Heart right ventricle (tissue), 16 donors: Measurements from ENCODE around the gene FNBP1. TPM values are rescaled to one million over a fixed set of nuclear protein-coding genes. Genes with fewer than 3 reads are reported as not detected.

Experiments
- ATAC-seq, 8 donors: fragments of 200-7000 bp; cut with Tn5 transposase; one replicate each; pipeline ENCODE4 v1.9.1; 2020; ENCODE audit warnings: mild to moderate bottlenecking in 8 of 8, moderate library complexity in 8 of 8, moderate number of reproducible peaks in 1 of 8
- DNase-seq, 2 donors: peaks; one replicate each; pipeline ENCODE4 v3.0.0-alpha.2; 2020
- H3K27ac ChIP-seq, 10 donors: fragments of 200-600 bp; sonication (generic) in 2 of 10; one replicate each; pipeline versions ENCODE4 v1.5.0 to v1.8.0; 2020 to 2022; ENCODE audit warnings: mild to moderate bottlenecking in 3 of 10
- H3K27me3 ChIP-seq, 7 donors: fragments of 200-600 bp; one replicate each; pipeline ENCODE4 v1.8.0; 2021 to 2022; ENCODE audit warnings: mild to moderate bottlenecking in 2 of 7
- H3K36me3 ChIP-seq, 9 donors: fragments of 200-600 bp; sonication (generic) in 1 of 9; one replicate each; pipeline versions ENCODE4 v1.5.0 to v1.8.0; 2020 to 2022; ENCODE audit warnings: mild to moderate bottlenecking in 2 of 9
- H3K4me1 ChIP-seq, 9 donors: fragments of 200-600 bp; sonication (generic) in 1 of 9; one replicate each; pipeline versions ENCODE4 v1.5.0 to v1.8.0; 2020 to 2022; ENCODE audit warnings: mild to moderate bottlenecking in 4 of 9
- H3K4me3 ChIP-seq, 10 donors: fragments of 200-600 bp; sonication (generic) in 2 of 10; one replicate each; pipeline versions ENCODE4 v1.5.0 to v1.8.0; 2020 to 2022; ENCODE audit warnings: mild to moderate bottlenecking in 7 of 10, moderate library complexity in 2 of 10
- H3K9me3 ChIP-seq, 11 donors: fragments of 200-600 bp in 10 of 11; sonication (generic) in 2 of 11; one replicate each; pipeline versions ENCODE4 v1.5.0 to v1.8.0; 2013 to 2022; ENCODE audit warnings: mild to moderate bottlenecking in 2 of 11, control low read depth in 1 of 11, moderate library complexity in 1 of 11
- CTCF ChIP-seq, 9 donors: fragments of 200-600 bp; sonication (generic) in 2 of 9; IDR thresholded peaks; one replicate each; pipeline versions ENCODE4 v1.5.0 to v1.8.0; 2021 to 2022; ENCODE audit warnings: antibody characterized with exemption in 9 of 9, mild to moderate bottlenecking in 5 of 9, moderate library complexity in 1 of 9
- WGBS, 2 donors: extraction: QIAGEN DNeasy Blood & Tissue Kit; methylation state at CpG; one replicate each; pipeline ENCODE4 v1.1.7; 2013; ENCODE audit warnings: inconsistent platforms in 1 of 2; 5-methylcytosine and 5-hydroxymethylcytosine counted together
- intact Hi-C, 10 donors: fragments of 100-400 bp; cut with DNase I; formaldehyde crosslinking; loops; one replicate each; pipeline versions ENCODE4 v1.11.1 to v1.14.2; 2022
- polyA plus RNA-seq, 2 donors: library from polyadenylated mRNA; stranded (reverse); fragments of 200-250 nt; gene quantifications; one replicate each; pipeline ENCODE4 v1.2.3, GENCODE V29; 2013
- total RNA-seq, 10 donors: library from RNA; stranded (reverse); fragmentation: NEBNext Ultra II Directional in 3 of 10; extraction: Animal tissue kit (Norgen Biotek cat#: 25700) in 3 of 10; gene quantifications; one replicate each; pipeline versions ENCODE4 v1.2.1 to v1.2.4, GENCODE V29; 2021 to 2023
- donor health status: Arrhythmogenic right ventricular cardiomyopathy.
- donor health status: ischemic (EF 13 %, LVEDD 7.1; RV severe dilation, severe dysfunction).
- donor health status: healthy with polysubstance abuse.
- donor health status: DM: no; HTN: yes; CAD: no.
- donor health status: DM: no; HTN: no; CAD: no.
- donor health status: ischemic (EF 25% LVEDD 6.9; RV normal size, moderate dysfunction).
- donor health status: ischemic (EF 25% LVEDD 5.7; RV mildly dilated, moderate dysfunction).
- donor health status: healthy.
- donor health status: DM: yes; HTN: yes; CAD: no.
- donor health status: Ischemic cardiomyopathy.
- donor health status: ischemic (EF 35%, LVEDD 5.7; RV mildly dilated, moderate dysfunction).
- donor health status: nonischemic (EF 11% LVEDD 7.7; RV severe dilation, severe dysfunction).
- donor health status: DM: yes; HTN: yes; CAD: no.
- donor health status: PGD.
- donor health status: ischemic (EF 29% LVEDD 5.4; RV normal size, mild dysfunction).
- donor health status: nonischemic (EF 23%, LVEDD 6.1; RV moderate dilation, normal function).

Gene FNBP1
- total and polyA plus RNA-seq, 12 donors = 7.4 to 38.4 (median 22.2) TPM

GRCh38 chr9:129875181-129875611, 167.8 kb downstream of the FNBP1 start:
- Histone ChIP-seq H3K36me3 (peaks cover 0 to 45% (median 0%) of the 10 kb centered on the region in 9 donors), H3K27me3 (no peaks in the 10 kb centered on the region), H3K9me3 (no peaks in the 10 kb centered on the region), H3K4me3 (no peak overlapping the region), H3K27ac (no peak overlapping the region), H3K4me1 (no peaks in the 10 kb centered on the region)
- DNase-seq (no peak), ATAC-seq (no peak)
- WGBS, 2 donors = 90 to 91% methylated on average over 23 of the region's 23 CpGs
- no peak for TF ChIP-seq CTCF (IDR thresholded peaks at IDR 0.05)
- intact Hi-C loops = no loop called here

GRCh38 chr9:129874261-129875101, 168.5 kb downstream of the FNBP1 start:
- no peak for ATAC-seq
- DNase-seq = no peak
- no peak overlapping the region for H3K4me3 ChIP-seq
- WGBS, 2 donors = 88 to 93% methylated on average over 38 of the region's 38 CpGs
- intact Hi-C loops = no loop called here
- H3K9me3 ChIP-seq = no peaks in the 10 kb centered on the region
- H3K27ac ChIP-seq = no peak overlapping the region
- peaks cover 0 to 45% (median 0%) of the 10 kb centered on the region in 9 donors for H3K36me3 ChIP-seq
- TF ChIP-seq CTCF (IDR thresholded peaks at IDR 0.05) = no peak
- no peaks in the 10 kb centered on the region for H3K27me3 ChIP-seq
- peaks cover 0 to 5% (median 0%) of the 10 kb centered on the region in 9 donors for H3K4me1 ChIP-seq

DNA sequence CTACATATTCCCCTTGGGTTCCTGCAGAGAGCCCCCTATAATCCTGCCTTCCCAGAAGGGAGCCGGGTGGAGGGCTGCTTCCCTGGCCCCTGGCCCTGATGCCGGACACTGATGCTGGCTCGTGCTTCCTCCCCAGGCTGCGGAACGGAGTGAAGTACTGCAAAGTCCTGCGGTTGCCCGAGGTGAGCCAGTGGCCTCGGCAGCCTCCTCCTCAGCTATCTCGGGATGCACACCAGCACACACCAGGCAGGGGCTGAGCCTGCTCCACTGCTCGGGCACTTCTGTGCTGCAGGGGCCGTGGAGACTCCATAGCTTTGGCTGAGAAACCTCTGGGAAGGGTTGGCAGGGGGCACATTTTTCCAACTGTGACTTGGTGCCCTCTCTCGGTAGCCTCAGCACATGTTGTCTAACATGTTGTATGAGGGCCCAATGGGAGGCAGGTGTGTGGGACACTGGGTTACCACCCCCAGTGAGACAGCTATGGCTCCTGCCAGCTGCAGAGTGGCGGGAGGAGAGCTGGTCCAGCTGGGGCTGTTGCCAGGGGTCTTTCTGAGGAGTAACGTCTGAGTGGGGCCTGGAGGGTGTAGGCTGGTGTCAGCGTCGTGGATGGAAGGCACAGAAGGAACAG, 169.3 kb downstream of the FNBP1 start:
- intact Hi-C loops = no loop called here
- DNase-seq (no peak), ATAC-seq (no peak)
- Histone ChIP-seq H3K4me3 (no peak overlapping the region), H3K27ac (no peak overlapping the region), H3K27me3 (no peaks in the 10 kb centered on the region), H3K4me1 (peaks cover 0 to 11% (median 0%) of the 10 kb centered on the region in 9 donors), H3K36me3 (peaks cover 0 to 51% (median 1%) of the 10 kb centered on the region in 9 donors), H3K9me3 (no peaks in the 10 kb centered on the region)
- TF ChIP-seq CTCF (IDR thresholded peaks at IDR 0.05) = no peak
- WGBS, 2 donors = 86 to 90% methylated on average over 16 of the region's 16 CpGs

- intact Hi-C loops = no loop called here
- no peaks in the 10 kb centered on the region for H3K27me3 ChIP-seq
- H3K4me3 ChIP-seq = no peak overlapping the region
- H3K9me3 ChIP-seq = no peaks in the 10 kb centered on the region
- WGBS, 2 donors = 93 to 94% methylated on average over 10 to 11 of the region's 11 CpGs
- TF ChIP-seq CTCF (IDR thresholded peaks at IDR 0.05) = no peak
- peaks cover 0 to 30% (median 0%) of the 10 kb centered on the region in 9 donors for H3K4me1 ChIP-seq
- no peak for ATAC-seq
- H3K36me3 ChIP-seq = peaks cover 0 to 58% (median 12%) of the 10 kb centered on the region in 9 donors
- DNase-seq = no peak
- H3K27ac ChIP-seq = no peak overlapping the region
These were observed 171.9 kb downstream of the FNBP1 start for GRCh38 chr9:129871046-129871445.
